Measurements from ENCODE around the gene CSRNP3. TPM values are rescaled to one million over a fixed set of nuclear protein-coding genes. Genes with fewer than 3 reads are reported as not detected.

Gene CSRNP3
- total RNA-seq, 1 experiment from 2014 or later, result 0.05 TPM

- intact Hi-C loops (cut with micrococcal nuclease), result no loop called here
- ATAC-seq, result no peak
- no peak for TF ChIP-seq POLR2AphosphoS5 (IDR thresholded peaks at IDR 0.05; ENCODE audit: low read depth, low read length)
- no peak for TF ChIP-seq ELF1 (IDR thresholded peaks at IDR 0.05; ENCODE audit: borderline replicate concordance, low read depth)
- TF ChIP-seq, protein P1, sequence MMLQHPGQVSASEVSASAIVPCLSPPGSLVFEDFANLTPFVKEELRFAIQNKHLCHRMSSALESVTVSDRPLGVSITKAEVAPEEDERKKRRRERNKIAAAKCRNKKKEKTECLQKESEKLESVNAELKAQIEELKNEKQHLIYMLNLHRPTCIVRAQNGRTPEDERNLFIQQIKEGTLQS (IDR thresholded peaks at IDR 0.05), result no peak
- TF ChIP-seq TCF7L2 (IDR thresholded peaks at IDR 0.05; ENCODE audit: borderline replicate concordance, extremely low read depth, insufficient read depth, insufficient read length), result no peak
- TF ChIP-seq FOSL1 (IDR thresholded peaks at IDR 0.05; ENCODE audit: low read depth), result no peak
- no peak for TF ChIP-seq EGR1 (IDR thresholded peaks at IDR 0.05; ENCODE audit: low read depth)
- TF ChIP-seq RAD21 (IDR thresholded peaks at IDR 0.05; ENCODE audit: low read depth), result no peak
- no peak for DNase-seq (ENCODE audit: low read depth, low spot score)
- no peak overlapping the region for H3K9ac ChIP-seq (ENCODE audit: low read length)
- H3K4me3 ChIP-seq (replicated peaks in 1 of 2; ENCODE audit: low read depth in 1 of 2, low read length in 2 of 2), result no peak overlapping the region
- ChIA-PET POLR2A (no interaction called here), CTCF (no interaction called here), RAD21 (ENCODE audit: low non-redundant PET in 1 of 2, low total read pairs in 2 of 2, uncharacterized antibody in 2 of 2, unreplicated experiment in 2 of 2) (no interaction called here)
- H3K27ac ChIP-seq (ENCODE audit: low read depth, low read length), result no peak overlapping the region
- H3K9me2 ChIP-seq (ENCODE audit: insufficient read depth), result no peaks in the 10 kb centered on the region
- no peaks in the 10 kb centered on the region for H3K36me3 ChIP-seq (ENCODE audit: control insufficient read depth in 1 of 2, insufficient read depth in 2 of 2, low read length in 2 of 2)
- no peaks in the 10 kb centered on the region for H3K9me3 ChIP-seq (ENCODE audit: control insufficient read depth in 1 of 2, insufficient read depth in 1 of 2, low read depth in 1 of 2, low read length in 2 of 2)
- no TSS peak for BruUV-seq (replicated peaks)
- no peaks in the 10 kb centered on the region for H3K4me1 ChIP-seq (ENCODE audit: control insufficient read depth in 1 of 2, insufficient read depth in 2 of 2, low read length in 2 of 2)
- 0 out of 2 replicates have a peak, but pooled peaks cover 11% of the 10 kb centered on the region for H3K27me3 ChIP-seq (ENCODE audit: insufficient read depth, low read length)
- no peak overlapping the region for H2AFZ ChIP-seq (ENCODE audit: low read depth, low read length, poor library complexity, severe bottlenecking)
- no peaks in the 10 kb centered on the region for H4K20me1 ChIP-seq (ENCODE audit: insufficient read depth)
- no peaks in the 10 kb centered on the region for H3K79me2 ChIP-seq (ENCODE audit: insufficient read depth, low read length)
- H3K4me2 ChIP-seq (ENCODE audit: low read length), result no peak overlapping the region
These were observed 21.1 kb upstream of the CSRNP3 start for GRCh38 chr2:165448406-165448805.

GRCh38 chr2:165450156-165450555 lies 19.3 kb upstream of the CSRNP3 start:
- Histone ChIP-seq H3K79me2 (ENCODE audit: insufficient read depth, low read length) (no peaks in the 10 kb centered on the region), H3K4me2 (ENCODE audit: low read length) (no peak overlapping the region), H2AFZ (ENCODE audit: low read depth, low read length, poor library complexity, severe bottlenecking) (no peak overlapping the region), H3K36me3 (ENCODE audit: control insufficient read depth in 1 of 2, insufficient read depth in 2 of 2, low read length in 2 of 2) (no peaks in the 10 kb centered on the region), H3K9me3 (ENCODE audit: control insufficient read depth in 1 of 2, insufficient read depth in 1 of 2, low read depth in 1 of 2, low read length in 2 of 2) (no peaks in the 10 kb centered on the region), H3K9me2 (ENCODE audit: insufficient read depth) (no peaks in the 10 kb centered on the region), H3K27me3 (ENCODE audit: insufficient read depth, low read length) (0 out of 2 replicates have a peak, but pooled peaks cover 3% of the 10 kb centered on the region), H4K20me1 (ENCODE audit: insufficient read depth) (no peaks in the 10 kb centered on the region), H3K4me1 (ENCODE audit: control insufficient read depth in 1 of 2, insufficient read depth in 2 of 2, low read length in 2 of 2) (no peaks in the 10 kb centered on the region), H3K4me3 (replicated peaks in 1 of 2; ENCODE audit: low read depth in 1 of 2, low read length in 2 of 2) (no peak overlapping the region), H3K9ac (ENCODE audit: low read length) (no peak overlapping the region), H3K27ac (ENCODE audit: low read depth, low read length) (no peak overlapping the region)
- RAD21 ChIA-PET (ENCODE audit: low non-redundant PET in 1 of 2, low total read pairs in 2 of 2, uncharacterized antibody in 2 of 2, unreplicated experiment in 2 of 2), result no interaction called here
- no TSS peak for BruUV-seq (replicated peaks)
- POLR2A ChIA-PET, result no interaction called here
- CTCF ChIA-PET, result no interaction called here
- ATAC-seq (no peak), DNase-seq (ENCODE audit: low read depth, low spot score) (no peak)
- intact Hi-C loops (cut with micrococcal nuclease), result no loop called here
- TF ChIP-seq ZBTB33 (IDR thresholded peaks at IDR 0.05; ENCODE audit: extremely low read depth, insufficient replicate concordance, low read length) (no peak), SIN3A (IDR thresholded peaks at IDR 0.05; ENCODE audit: low read depth) (no peak), SP1 (IDR thresholded peaks at IDR 0.05; ENCODE audit: low read depth) (no peak), FOSL1 (IDR thresholded peaks at IDR 0.05; ENCODE audit: low read depth) (no peak), EZH2 (IDR thresholded peaks at IDR 0.05) (no peak), CBX3 (IDR thresholded peaks at IDR 0.05; ENCODE audit: low read depth) (no peak), TCF7L2 (IDR thresholded peaks at IDR 0.05; ENCODE audit: borderline replicate concordance, extremely low read depth, insufficient read depth, insufficient read length) (no peak), MAX (IDR thresholded peaks at IDR 0.05) (no peak), ELF1 (IDR thresholded peaks at IDR 0.05; ENCODE audit: borderline replicate concordance, low read depth) (no peak), SRF (IDR thresholded peaks at IDR 0.05; ENCODE audit: low read depth) (no peak)
- TF ChIP-seq, protein P1 (IDR thresholded peaks at IDR 0.05), result no peak
- TF ChIP-seq, protein P2, sequence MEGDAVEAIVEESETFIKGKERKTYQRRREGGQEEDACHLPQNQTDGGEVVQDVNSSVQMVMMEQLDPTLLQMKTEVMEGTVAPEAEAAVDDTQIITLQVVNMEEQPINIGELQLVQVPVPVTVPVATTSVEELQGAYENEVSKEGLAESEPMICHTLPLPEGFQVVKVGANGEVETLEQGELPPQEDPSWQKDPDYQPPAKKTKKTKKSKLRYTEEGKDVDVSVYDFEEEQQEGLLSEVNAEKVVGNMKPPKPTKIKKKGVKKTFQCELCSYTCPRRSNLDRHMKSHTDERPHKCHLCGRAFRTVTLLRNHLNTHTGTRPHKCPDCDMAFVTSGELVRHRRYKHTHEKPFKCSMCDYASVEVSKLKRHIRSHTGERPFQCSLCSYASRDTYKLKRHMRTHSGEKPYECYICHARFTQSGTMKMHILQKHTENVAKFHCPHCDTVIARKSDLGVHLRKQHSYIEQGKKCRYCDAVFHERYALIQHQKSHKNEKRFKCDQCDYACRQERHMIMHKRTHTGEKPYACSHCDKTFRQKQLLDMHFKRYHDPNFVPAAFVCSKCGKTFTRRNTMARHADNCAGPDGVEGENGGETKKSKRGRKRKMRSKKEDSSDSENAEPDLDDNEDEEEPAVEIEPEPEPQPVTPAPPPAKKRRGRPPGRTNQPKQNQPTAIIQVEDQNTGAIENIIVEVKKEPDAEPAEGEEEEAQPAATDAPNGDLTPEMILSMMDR (IDR thresholded peaks at IDR 0.05 in 2 of 3, conservative IDR thresholded peaks at IDR 0.05 in 1 of 3; ENCODE audit: borderline replicate concordance in 1 of 3, insufficient read depth in 1 of 3, low read depth in 2 of 3, low read length in 2 of 3), result no peak
